Daoy (cell line): ENCODE results near the gene TSPAN32. TPM values are rescaled to one million over a fixed set of nuclear protein-coding genes. Genes with fewer than 3 reads are reported as not detected.

Experiments used
- DNase-seq: peaks from one replicate; pipeline ENCODE4 v3.0.0-alpha.2; 2015; ENCODE audit warnings: low read depth
- total RNA-seq: library from RNA; depleted of rRNA; stranded (reverse); fragments of >200 nt; shearing (Covaris generic); gene quantifications from 2 replicates; pipeline ENCODE4 v1.2.3, GENCODE V29; 2014

Gene TSPAN32
- total RNA-seq, 1 experiment from 2014 or later, result not detected

DNA sequence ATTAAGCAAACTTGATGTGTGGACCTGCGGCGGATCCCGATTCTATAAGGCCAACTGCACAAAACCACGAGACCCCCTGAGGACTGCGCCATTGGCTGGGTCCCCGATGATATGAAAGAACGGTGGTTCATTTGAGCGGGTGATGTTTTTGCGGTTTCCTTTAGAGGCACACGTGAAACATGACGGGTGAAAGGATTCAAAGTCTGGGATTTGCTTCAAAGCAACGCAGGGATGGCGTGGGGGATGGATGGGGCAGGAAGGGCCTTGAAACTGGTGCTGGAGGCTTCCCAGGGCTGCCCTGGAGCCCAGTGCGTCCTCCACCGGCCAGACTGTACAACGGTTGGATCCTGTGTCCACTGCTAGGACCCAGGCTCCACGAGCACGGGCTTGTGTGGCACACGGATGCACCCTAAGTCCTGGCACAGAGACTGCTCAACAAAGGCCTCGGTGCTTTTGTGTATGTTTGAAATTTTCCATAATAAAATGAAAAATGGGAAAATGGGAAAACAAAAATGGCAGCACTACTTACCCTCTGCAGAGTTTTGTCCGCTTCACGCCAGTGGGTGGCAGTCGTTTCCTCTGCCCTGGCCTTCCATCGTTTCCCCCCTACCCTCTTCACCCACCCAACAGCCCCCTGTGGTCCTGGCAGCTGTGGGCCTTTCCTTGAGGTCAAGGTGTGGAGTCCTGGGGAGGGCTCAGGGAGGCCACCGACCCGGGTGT, 35.1 kb upstream of the TSPAN32 start:
- DNase-seq, result no peak

- DNase-seq, result no peak
Measured at GRCh38 chr11:2267306-2267850, 34.4 kb upstream of the TSPAN32 start.

DNA sequence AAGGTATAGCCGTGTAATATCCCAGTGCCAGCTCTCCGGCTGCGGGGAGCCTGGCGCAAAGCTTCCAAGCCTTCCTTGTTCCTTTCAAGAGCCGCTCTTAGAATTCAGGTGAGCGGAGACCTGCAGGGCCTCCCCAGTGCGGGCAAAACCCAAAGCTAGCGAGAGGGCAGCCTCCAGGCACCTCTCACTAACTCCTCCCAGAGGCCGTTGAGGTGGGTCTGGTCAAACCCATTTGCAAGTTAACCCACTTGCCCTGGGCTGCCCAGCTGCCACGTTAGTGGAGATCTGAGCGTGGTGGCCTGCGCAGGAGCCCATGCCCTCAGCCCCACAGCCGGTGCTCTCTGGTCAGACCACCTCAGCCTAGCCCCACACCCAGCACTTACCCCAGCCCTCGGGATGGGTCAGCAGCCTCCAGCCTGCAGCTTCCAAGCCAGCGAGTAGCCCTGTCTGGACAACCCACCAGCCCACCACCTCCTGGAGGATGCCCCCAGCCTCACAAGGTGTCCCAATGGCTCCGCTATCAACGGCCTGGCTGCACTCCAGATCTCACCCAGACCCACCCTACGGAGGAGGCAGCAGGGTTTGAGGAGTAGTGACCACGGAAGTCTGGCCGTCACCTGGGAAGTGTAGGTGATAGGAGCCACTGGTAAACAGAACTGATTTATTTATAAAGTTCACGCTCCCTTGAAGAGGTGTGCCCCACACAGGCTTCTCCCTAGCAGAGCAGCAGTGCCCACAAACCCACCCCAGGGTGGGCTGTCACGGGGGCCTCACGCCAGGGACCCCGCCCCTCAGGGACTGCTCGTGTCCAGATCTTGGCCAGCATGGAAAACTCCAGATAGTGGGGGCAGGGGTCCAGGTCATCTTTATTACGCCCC, 33.7 kb upstream of the TSPAN32 start:
- DNase-seq, result no peak

DNA sequence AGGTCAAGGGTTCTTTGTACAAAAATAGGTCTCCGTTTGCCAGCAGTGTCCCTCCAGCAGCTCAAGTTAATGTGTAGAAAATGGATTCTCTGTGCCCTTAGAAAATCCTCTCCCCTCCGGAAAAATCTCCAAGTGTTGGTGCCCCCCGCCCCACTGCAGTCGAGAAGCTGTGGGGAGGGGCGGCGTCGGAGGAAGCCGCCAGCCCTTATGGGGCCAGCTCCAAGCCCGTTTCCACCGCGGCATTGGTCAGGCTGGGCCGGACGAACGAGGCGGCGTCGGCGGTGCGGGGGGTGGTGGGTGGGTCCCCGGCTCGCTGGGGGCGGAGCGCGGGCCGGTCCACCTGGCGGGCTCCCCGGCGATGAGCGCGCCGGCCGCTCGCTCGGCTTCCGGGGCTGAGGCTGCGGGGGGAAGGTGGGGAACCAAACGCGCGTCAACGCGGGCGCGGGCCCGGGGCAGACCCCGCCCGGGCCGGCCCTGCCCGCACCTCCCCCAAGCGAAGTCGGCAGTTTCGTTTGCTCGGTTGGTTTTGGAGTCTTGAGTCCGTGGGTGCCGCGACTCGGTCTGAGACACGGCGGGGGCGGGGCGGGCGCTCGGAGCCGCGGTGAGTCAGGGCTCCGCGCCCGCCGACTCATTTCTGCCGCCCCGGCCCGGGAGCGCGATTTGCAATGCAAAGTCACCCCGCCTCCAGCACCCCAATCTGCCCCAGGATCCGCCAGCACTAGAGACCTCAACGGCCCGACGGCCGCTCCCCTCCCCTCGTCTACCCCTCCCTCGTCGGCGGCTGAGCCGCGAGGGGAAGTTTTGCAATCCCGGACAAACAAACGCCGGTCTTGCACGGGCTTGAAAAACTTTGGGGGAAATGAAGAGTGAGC, 32.8 kb upstream of the TSPAN32 start:
- peak; percentile 68 for DNase-seq

GRCh38 chr11:2269601-2270321, 32.1 kb upstream of the TSPAN32 start:
- no peak for DNase-seq

DNA sequence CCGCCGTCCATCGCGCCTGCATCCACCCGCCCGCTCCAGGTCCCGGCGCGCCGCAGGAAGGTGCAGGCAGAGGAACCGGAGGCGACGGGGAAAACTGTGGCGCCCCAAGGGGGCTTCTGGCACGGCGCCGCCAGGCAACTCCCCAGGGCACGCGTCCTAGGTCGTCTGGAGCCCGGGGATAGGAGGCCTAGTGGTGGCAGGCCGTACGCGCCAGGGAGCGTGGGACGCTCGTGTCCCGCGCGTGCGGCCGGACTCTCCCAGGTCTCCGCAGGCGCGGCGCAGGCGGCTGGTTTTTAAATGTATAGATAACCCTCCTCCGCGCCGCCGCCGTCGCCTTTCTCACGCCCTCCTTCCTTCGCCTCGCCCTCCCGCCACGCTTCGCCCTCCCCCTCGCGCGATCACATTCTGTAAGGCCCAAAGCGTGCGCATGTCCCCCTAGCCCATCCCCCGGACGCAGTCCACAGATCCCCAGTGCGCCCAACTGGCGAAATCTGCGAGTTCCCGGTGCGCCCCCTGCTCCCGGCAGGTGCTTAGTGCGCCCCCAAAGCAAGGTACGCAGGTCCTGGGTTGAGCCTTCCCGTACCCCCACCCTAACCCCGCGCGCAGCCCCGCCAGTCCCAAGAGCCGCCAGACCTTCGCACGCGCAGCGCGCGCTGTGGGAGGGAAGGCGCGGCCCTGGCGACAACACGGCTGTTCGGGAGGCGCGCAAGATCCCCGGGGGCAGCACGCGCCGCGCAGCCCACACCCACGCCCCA, 31.3 kb upstream of the TSPAN32 start, which contains the start of gene ASCL2:
ASCL2 (minus strand) TSS at position 267 of the 755 bp plus-strand sequence; CDS start at position 11, 256 bp downstream.
- no peak for DNase-seq

DNA sequence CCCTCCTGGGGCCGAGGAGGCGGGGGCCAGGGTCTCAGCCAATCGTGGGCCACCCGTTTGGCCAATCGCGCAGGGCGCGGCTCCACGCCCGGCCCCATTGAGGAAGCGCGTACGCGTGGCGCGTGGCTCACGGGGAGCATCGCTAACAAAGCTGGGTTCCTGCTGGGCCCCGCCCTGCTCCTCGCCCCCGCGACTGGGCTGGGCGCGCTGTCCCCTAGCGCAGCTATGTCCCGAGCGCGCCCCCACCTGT, 30.8 kb upstream of the TSPAN32 start:
- no peak for DNase-seq

- no peak for DNase-seq
Measured at GRCh38 chr11:2271327-2272227, 30.2 kb upstream of the TSPAN32 start.

DNA sequence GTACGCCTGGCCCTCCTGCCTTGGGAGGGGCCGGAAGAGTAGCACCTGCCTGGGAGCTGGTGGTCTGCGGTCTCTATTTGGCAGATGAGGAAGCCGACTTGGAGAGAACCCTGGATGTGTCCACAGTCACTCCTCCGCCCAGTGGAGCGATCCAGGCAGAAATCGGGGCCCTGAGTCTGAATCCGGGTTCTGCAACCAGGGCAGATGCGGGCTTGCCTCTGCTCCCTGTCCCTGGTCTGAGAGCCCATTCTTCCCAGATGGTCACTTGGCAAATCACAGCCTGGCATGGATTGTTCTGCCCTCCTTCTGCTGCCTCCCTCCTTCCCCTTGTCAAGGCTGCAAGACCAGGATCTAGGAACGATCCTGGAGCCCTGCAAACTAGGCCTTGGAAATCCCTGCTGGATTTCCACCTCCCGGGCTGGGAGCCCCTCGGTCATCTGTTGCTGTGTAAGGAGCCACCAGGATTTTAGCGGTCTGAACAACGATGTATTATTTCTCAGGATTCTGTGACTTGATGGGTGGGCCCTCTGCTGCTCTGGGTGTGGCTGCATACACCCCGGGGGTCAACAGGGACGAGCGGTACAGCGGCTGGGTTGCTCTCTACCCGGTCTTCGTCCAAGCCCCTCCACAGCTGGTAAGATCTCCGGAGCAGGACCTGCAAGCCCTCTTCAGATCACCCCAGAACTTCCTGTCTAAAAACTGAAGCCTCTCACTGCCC, 29.4 kb upstream of the TSPAN32 start:
- DNase-seq, result no peak

DNA sequence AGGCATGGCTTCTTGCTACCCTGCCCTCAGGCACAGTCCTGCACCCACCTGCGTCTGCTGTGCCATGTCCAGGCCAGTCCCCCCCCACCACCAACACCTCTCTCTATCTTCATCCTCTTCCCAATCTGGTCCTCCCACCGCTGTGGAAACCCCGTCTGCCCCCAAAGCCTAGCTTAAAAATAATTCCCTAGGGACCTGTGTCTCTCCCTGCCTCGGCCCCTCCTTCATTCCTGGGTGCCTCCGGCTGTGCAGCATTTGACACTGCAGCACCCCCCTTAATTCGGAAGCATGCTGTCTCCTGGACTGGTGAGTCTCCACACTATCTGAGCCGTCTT, 28.9 kb upstream of the TSPAN32 start:
- DNase-seq, result no peak

DNA sequence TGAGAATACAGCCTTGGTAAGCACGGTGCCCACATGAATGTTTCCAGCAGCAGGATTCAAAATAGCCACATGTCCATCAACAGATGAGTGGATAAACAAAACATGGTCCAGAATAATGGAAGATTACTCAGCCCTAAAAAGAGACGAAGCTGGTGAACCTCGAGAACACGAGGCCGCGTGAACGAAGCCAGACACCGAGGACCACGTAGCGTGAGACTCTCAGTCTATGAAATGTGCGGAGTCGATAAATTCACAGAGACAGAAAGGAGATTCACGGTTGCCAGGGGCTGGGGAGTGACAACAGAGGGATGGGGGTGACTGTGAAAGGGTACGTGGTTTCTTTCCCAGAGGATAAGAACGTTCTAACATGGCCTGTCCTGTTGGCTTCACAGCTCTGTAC, 28.5 kb upstream of the TSPAN32 start:
- no peak for DNase-seq

GRCh38 chr11:2273771-2274170, 28.0 kb upstream of the TSPAN32 start:
- no peak for DNase-seq

DNA sequence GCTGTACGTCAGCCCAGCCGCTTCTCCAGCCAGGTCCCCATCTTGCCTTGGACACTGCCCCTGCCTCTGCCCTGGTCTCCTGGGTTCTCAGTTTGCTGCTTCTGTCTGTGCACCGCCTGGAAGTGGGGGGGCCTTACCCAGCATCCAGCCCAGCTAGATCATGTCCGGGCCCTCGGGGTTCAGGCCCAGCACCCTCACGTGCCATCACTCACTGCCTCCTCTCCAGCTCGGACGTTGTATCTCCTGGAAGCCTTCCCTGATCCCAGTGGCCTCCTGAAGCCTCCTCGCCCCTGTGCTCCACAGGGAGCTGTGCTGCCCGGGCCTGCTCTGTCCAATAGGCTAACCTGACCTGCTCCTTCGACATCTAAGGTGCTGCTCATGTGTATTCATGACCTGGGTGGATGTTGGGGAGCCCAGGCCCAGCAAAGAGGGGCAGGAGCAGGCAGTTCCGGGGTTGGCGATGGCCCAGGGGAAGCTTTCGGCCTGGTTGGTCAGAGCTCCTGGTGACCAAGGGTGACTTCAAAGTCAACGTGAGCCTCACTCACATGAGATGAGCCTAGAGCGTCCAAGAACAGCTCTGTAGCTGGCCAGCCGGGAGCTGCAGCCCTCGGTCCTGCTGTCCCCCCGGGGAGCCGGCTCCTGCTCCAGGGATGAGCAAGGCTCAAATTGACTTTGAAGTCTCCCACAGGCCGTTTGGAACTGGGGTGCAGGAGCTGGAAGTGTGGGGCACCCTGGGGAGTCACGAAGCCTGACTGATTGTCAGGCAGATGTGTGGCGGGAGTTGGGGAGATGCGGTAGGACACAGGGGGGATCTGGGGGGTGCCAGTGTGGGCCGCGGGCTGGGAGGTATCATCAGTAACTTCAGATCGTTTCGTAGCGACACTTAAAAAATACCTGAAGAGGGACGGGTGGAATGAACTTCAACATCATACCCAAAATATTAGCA, 26.2 kb upstream of the TSPAN32 start:
- DNase-seq, result no peak

GRCh38 chr11:2276280-2277007, 25.4 kb upstream of the TSPAN32 start:
- no peak for DNase-seq

DNA sequence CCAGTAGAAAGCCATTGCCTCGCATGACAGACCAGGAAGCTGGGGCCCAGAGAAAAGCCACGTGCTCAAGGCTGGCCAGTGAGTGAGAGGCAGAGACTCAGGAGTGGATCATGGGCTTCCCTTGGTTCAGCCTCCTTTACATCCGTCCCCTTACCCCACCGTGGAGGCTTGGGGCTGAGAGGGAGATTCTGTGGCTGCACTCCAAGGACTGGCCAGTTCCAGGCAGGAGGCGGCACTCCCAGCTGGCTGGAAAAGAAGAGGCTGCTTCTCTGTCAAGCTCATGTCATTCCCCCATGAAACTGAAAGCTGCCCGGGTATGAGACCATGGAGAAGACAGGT, 24.8 kb upstream of the TSPAN32 start:
- no peak for DNase-seq

DNA sequence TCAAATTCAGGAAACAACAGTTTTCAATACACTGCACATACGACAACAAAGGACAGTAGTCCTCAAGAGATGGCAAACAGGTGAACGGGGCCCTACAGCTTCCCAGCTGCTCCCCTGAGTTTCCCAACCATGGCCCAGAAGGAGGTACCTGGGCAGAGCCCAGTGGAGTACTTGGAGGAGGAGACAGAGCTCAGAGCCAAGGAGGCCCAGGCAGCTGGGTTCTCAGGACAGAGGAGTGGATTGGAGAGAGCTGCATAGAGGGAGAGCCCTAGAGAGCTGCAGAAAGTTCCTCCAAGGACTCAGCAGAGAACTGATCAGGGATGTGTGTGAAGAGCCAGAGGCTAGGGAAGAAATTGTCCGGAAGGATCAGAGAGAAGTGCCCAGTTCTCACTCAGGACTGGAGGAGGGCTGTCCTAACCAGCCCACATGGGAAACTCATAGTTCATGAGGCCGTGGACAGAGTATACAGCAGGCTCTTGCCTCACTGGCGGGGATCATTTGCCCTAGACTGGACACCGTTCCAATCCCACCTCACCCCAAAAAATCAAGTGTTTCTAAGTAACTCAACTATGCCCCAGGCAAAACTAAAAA, 23.8 kb upstream of the TSPAN32 start:
- DNase-seq, result no peak

DNA sequence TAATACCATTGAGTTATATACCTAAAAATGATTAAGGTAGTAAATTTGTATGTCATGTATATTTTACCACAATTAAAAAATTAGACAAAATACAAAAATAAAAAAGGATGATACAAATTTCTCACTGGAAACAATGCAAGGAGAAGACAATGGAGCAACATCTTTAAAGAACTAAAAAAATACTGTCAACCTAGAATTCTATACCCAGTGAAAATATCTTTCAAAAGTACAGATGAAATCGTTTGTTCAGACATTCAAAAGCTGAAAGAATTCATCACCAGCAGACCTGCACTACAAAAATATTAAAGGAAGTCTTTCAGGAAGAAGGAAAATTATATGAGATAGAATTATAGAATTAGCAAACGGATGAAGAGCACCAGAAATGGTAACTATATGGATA, 21.6 kb upstream of the TSPAN32 start:
- DNase-seq, result no peak
